Astrocyte of the cerebellum (primary cell): Measurements from ENCODE around the gene CALM1.

ENCODE experiments used
- DNase-seq: peaks from one replicate; pipeline ENCODE4 v3.0.0-alpha.2; 2011; ENCODE audit warnings: low read depth
- H3K4me3 ChIP-seq: 2 replicates; pipeline ENCODE4 v1.5.1; 2011; ENCODE audit warnings: mild to moderate bottlenecking, low read depth, low read length, moderate library complexity
- CTCF ChIP-seq: IDR thresholded peaks from 2 replicates; pipeline ENCODE4 v1.5.1; 2012; ENCODE audit warnings: low read length, low read depth, moderate library complexity, mild to moderate bottlenecking; ENCODE audit errors: missing control alignments
- in situ Hi-C: cut with HindIII; loops from 2 replicates; pipeline ENCODE4 v1.10.0; 2017; ENCODE audit warnings: low sequenced_read_pairs

Gene CALM1

GRCh38 chr14:90374813-90375212 is 22.0 kb upstream of the CALM1 start:
- no peak for DNase-seq
- in situ Hi-C loops = no loop called here
- TF ChIP-seq CTCF = no peak
- no peak overlapping the region for H3K4me3 ChIP-seq

- H3K4me3 ChIP-seq = no peak overlapping the region
- DNase-seq = no peak
- in situ Hi-C loops = no loop called here
- TF ChIP-seq CTCF = no peak
Observed at GRCh38 chr14:90375934-90376333, 20.9 kb upstream of the CALM1 start.

GRCh38 chr14:90378249-90378648 is 18.6 kb upstream of the CALM1 start:
- no peak for TF ChIP-seq CTCF
- no peak overlapping the region for H3K4me3 ChIP-seq
- in situ Hi-C loops = no loop called here
- DNase-seq = no peak

GRCh38 chr14:90379106-90379505 is 17.7 kb upstream of the CALM1 start:
- in situ Hi-C loops = no loop called here
- no peak overlapping the region for H3K4me3 ChIP-seq
- TF ChIP-seq CTCF = no peak
- DNase-seq = no peak

- TF ChIP-seq CTCF = no peak
- H3K4me3 ChIP-seq = no peak overlapping the region
- in situ Hi-C loops = no loop called here
- DNase-seq = no peak
Observed at GRCh38 chr14:90381011-90381786, 15.6 kb upstream of the CALM1 start.

GRCh38 chr14:90381999-90382451 is 14.8 kb upstream of the CALM1 start:
- no peak for DNase-seq
- peak overlapping the region; percentile 53 for H3K4me3 ChIP-seq
- no peak for TF ChIP-seq CTCF
- in situ Hi-C loops = no loop called here
